Activated naive CD8-positive, alpha-beta T cell (primary cell): ENCODE data around the gene RNF168.
"Not testable (repeated sequence)": the region's sequence is repeated elsewhere in the genome, so short reads cannot be mapped to it uniquely, and the experiment has no call there.

ENCODE experiments used
- H3K27ac Mint-ChIP-seq: one replicate; pipeline ENCODE4 v1.8.0; 2021; ENCODE audit warnings: mixed read lengths
- H3K27me3 Mint-ChIP-seq: one replicate; pipeline ENCODE4 v1.8.0; 2021; ENCODE audit warnings: mixed read lengths
- H3K36me3 Mint-ChIP-seq: one replicate; pipeline ENCODE4 v1.8.0; 2021; ENCODE audit warnings: mixed read lengths
- H3K4me1 Mint-ChIP-seq: one replicate; pipeline ENCODE4 v1.8.0; 2021; ENCODE audit warnings: low read depth, mixed read lengths
- H3K4me3 Mint-ChIP-seq: one replicate; pipeline ENCODE4 v1.8.0; 2021; ENCODE audit warnings: mild to moderate bottlenecking, mixed read lengths
- H3K9me3 Mint-ChIP-seq: one replicate; pipeline ENCODE4 v1.8.0; 2021; ENCODE audit warnings: low read depth, mixed read lengths

RNF168 gene

GRCh38 chr3:196502775-196503195 is 783 bp downstream of the RNF168 start:
- Mint-ChIP-seq H3K4me3 (peak overlapping the region; percentile 100), H3K27me3 (no peaks in the 10 kb centered on the region), H3K36me3 (peaks cover 11% of the 10 kb centered on the region), H3K9me3 (peaks cover 7% of the 10 kb centered on the region), H3K27ac (peak overlapping the region; percentile 100), H3K4me1 (peaks cover 40% of the 10 kb centered on the region)

DNA sequence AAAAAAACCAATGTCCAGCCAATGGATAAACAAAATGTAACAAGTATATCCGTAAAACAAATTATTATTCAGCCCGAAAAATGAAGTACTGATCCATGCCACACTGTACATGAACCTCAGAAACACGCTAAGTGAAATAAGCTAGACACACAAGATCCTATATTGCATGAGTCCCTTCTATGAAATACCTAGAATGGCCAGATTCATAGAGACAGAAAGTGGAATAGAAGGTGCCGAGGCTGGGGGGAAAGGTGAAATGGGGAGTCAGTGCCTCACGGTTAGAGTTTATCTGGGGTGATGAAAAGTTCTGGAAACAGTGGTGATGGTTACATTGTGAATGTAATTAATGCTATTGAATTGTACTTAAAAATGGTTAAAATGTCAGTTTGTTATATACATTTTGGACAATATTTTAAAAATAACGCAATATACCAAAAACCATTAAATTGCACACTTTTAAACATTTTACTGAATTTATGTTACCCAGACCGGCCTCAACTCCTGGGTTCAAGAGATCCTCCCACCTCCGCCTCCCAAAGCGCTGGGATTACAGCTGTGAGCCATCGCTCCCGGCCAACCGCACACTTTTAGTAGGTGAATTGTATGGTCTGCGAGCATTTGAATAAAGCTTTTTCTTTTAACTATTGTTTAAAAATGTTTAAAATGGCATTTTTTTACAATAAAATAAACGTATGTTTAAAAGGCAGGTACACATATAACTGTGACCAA is 2.1 kb downstream of the RNF168 start:
- no peaks in the 10 kb centered on the region for H3K27me3 Mint-ChIP-seq
- peak overlapping the region; percentile 88 for H3K27ac Mint-ChIP-seq
- H3K4me1 Mint-ChIP-seq, result peaks cover 44% of the 10 kb centered on the region
- H3K36me3 Mint-ChIP-seq, result peaks cover 11% of the 10 kb centered on the region
- H3K4me3 Mint-ChIP-seq, result peak overlapping the region; percentile 100
- peaks cover 4% of the 10 kb centered on the region for H3K9me3 Mint-ChIP-seq

GRCh38 chr3:196499807-196500524 is 3.6 kb downstream of the RNF168 start:
- Mint-ChIP-seq H3K36me3 (peaks cover 17% of the 10 kb centered on the region), H3K4me3 (peak overlapping the region; percentile 100), H3K9me3 (no peaks in the 10 kb centered on the region), H3K4me1 (peaks cover 56% of the 10 kb centered on the region), H3K27ac (peak overlapping the region; percentile 79), H3K27me3 (no peaks in the 10 kb centered on the region)

- no peaks in the 10 kb centered on the region for H3K27me3 Mint-ChIP-seq
- H3K4me1 Mint-ChIP-seq, result peaks cover 61% of the 10 kb centered on the region
- H3K27ac Mint-ChIP-seq, result peak overlapping the region; percentile 46
- H3K36me3 Mint-ChIP-seq, result peaks cover 17% of the 10 kb centered on the region
- H3K4me3 Mint-ChIP-seq, result peak overlapping the region; percentile 100
- no peaks in the 10 kb centered on the region for H3K9me3 Mint-ChIP-seq
These were observed 4.5 kb downstream of the RNF168 start for GRCh38 chr3:196499061-196499460.

GRCh38 chr3:196498297-196498696 is 5.3 kb downstream of the RNF168 start:
- peaks cover 17% of the 10 kb centered on the region for H3K36me3 Mint-ChIP-seq
- peak overlapping the region; percentile 68 for H3K27ac Mint-ChIP-seq
- H3K4me3 Mint-ChIP-seq, result peak overlapping the region; percentile 49
- H3K9me3 Mint-ChIP-seq, result no peaks in the 10 kb centered on the region
- H3K4me1 Mint-ChIP-seq, result peaks cover 58% of the 10 kb centered on the region
- no peaks in the 10 kb centered on the region for H3K27me3 Mint-ChIP-seq

DNA sequence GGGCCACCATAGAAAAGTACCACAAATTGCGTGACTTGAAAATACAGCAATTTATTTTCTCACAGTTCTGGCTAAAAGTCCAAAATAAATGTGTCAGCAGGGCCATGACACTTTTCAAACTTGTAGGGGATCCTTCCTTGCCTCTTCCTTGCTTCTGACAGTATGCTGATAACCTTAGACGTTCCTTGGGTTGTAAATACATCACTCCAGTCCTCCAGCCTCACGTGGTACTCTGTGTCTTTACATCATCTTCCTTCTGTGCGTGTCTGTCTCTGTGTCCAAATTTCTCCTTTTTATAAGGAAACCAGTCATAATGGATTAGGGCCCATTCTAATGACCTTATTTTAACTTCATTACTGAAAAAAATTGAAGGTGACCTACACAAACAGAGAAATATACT is 7.4 kb downstream of the RNF168 start:
- Mint-ChIP-seq H3K9me3 (no peaks in the 10 kb centered on the region), H3K4me3 (no peak overlapping the region)

GRCh38 chr3:196493292-196493691 is 10.3 kb downstream of the RNF168 start:
- H3K27me3 Mint-ChIP-seq, result no peaks in the 10 kb centered on the region
- peaks cover 50% of the 10 kb centered on the region for H3K4me1 Mint-ChIP-seq
- peaks cover 10% of the 10 kb centered on the region for H3K36me3 Mint-ChIP-seq
- no peak overlapping the region for H3K27ac Mint-ChIP-seq
- H3K4me3 Mint-ChIP-seq, result no peak overlapping the region
- no peaks in the 10 kb centered on the region for H3K9me3 Mint-ChIP-seq

More for the DNA sequence above, 7.4 kb downstream of the RNF168 start:
- Mint-ChIP-seq H3K27me3 (no peaks in the 10 kb centered on the region), H3K4me1 (peaks cover 63% of the 10 kb centered on the region), H3K27ac (peak overlapping the region; percentile 37), H3K36me3 (peaks cover 18% of the 10 kb centered on the region)

- no peak overlapping the region for H3K4me3 Mint-ChIP-seq
- no peak overlapping the region for H3K27ac Mint-ChIP-seq
- peaks cover 14% of the 10 kb centered on the region for H3K36me3 Mint-ChIP-seq
- no peaks in the 10 kb centered on the region for H3K9me3 Mint-ChIP-seq
- H3K27me3 Mint-ChIP-seq, result no peaks in the 10 kb centered on the region
- peaks cover 42% of the 10 kb centered on the region for H3K4me1 Mint-ChIP-seq
These were observed 11.5 kb downstream of the RNF168 start for GRCh38 chr3:196492080-196492479.

- H3K27ac Mint-ChIP-seq, result no peak overlapping the region
- H3K4me1 Mint-ChIP-seq, result peaks cover 30% of the 10 kb centered on the region
- H3K4me3 Mint-ChIP-seq, result no peak overlapping the region
- no peaks in the 10 kb centered on the region for H3K9me3 Mint-ChIP-seq
- peaks cover 8% of the 10 kb centered on the region for H3K36me3 Mint-ChIP-seq
- no peaks in the 10 kb centered on the region for H3K27me3 Mint-ChIP-seq
These were observed 13.8 kb downstream of the RNF168 start for GRCh38 chr3:196489747-196490146.

- Mint-ChIP-seq H3K4me1 (peaks cover 15% of the 10 kb centered on the region), H3K36me3 (peaks cover 13% of the 10 kb centered on the region), H3K27ac (no peak overlapping the region), H3K9me3 (no peaks in the 10 kb centered on the region), H3K27me3 (no peaks in the 10 kb centered on the region), H3K4me3 (no peak overlapping the region)
These were observed 17.3 kb downstream of the RNF168 start for GRCh38 chr3:196486263-196486662.

DNA sequence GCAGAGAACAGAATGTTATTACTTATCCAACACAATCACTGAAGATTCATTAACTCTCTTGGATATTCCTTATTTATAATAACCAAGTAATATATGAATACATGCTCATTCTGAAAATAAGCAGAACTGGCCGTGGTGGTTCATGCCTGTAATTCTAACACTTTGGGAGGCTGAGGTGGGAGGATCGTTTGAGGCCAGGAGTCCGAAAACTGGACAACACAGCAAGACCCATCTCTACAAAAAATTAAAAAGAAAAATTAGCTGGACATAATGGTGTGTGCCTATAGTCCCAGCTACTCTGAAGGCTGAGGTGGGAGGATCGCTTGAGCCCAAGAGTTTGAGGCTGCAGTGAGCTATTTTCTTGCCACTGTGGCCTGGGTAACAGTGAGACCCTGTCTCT is 25.9 kb downstream of the RNF168 start:
- no peak overlapping the region for H3K27ac Mint-ChIP-seq
- no peak overlapping the region for H3K4me3 Mint-ChIP-seq
- no peaks in the 10 kb centered on the region for H3K4me1 Mint-ChIP-seq
- H3K27me3 Mint-ChIP-seq, result no peaks in the 10 kb centered on the region
- peaks cover 7% of the 10 kb centered on the region for H3K36me3 Mint-ChIP-seq
- H3K9me3 Mint-ChIP-seq, result no peaks in the 10 kb centered on the region

GRCh38 chr3:196472286-196472685 is 31.3 kb downstream of the RNF168 start:
- no peak overlapping the region for H3K4me3 Mint-ChIP-seq
- H3K27ac Mint-ChIP-seq, result no peak overlapping the region
- peaks cover 9% of the 10 kb centered on the region for H3K36me3 Mint-ChIP-seq
- H3K27me3 Mint-ChIP-seq, result no peaks in the 10 kb centered on the region
- H3K9me3 Mint-ChIP-seq, result no peaks in the 10 kb centered on the region
- peaks cover 3% of the 10 kb centered on the region for H3K4me1 Mint-ChIP-seq

DNA sequence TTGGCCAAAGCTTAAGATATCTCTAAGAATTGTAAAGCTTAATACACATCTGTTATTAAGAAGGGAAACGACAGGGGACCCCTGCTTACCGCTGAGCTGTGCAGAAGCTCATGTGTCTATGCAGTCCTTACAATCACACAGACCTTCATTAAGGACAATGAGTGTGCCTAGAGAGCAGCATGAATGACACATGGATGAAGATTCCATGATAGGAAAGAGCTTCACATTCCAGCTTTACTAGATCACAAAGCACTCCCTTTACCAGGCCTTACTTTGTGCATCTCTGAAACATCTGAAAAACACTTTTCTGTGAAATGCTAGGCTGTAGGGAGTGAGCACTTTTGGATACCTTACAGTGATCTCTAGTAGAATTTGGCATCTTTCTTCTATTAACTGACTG is 32.0 kb downstream of the RNF168 start:
- H3K9me3 Mint-ChIP-seq, result no peaks in the 10 kb centered on the region
- no peaks in the 10 kb centered on the region for H3K27me3 Mint-ChIP-seq
- H3K4me1 Mint-ChIP-seq, result peaks cover 3% of the 10 kb centered on the region
- no peak overlapping the region for H3K4me3 Mint-ChIP-seq
- H3K36me3 Mint-ChIP-seq, result peaks cover 9% of the 10 kb centered on the region
- no peak overlapping the region for H3K27ac Mint-ChIP-seq

- not testable (repeated sequence) for H3K9me3 Mint-ChIP-seq, H3K27me3 Mint-ChIP-seq, H3K4me1 Mint-ChIP-seq, H3K4me3 Mint-ChIP-seq, H3K27ac Mint-ChIP-seq, H3K36me3 Mint-ChIP-seq
These were observed 33.4 kb downstream of the RNF168 start for GRCh38 chr3:196470182-196470581.

DNA sequence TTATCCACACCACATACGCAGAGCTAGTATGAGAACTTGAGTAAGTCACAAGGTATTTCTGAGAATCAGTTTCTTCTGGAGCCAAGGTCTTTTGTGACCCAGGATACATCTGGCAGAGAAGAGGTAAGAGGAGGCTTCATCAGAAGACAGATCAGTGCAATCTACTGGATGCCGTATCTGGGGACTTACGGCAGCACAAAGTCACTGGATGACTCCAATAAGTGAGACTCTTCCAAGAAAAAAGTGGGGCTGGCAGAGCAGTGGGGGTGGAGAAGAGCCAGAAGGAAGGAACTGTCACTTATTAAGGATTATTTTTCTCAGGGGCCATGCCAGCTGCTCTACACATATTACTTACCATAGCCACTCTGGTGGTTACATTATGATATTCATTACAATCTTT is 39.8 kb downstream of the RNF168 start:
- Mint-ChIP-seq H3K27ac (no peak overlapping the region), H3K4me1 (peaks cover 6% of the 10 kb centered on the region), H3K4me3 (no peak overlapping the region), H3K27me3 (no peaks in the 10 kb centered on the region), H3K9me3 (peaks cover 7% of the 10 kb centered on the region), H3K36me3 (peaks cover 8% of the 10 kb centered on the region)

DNA sequence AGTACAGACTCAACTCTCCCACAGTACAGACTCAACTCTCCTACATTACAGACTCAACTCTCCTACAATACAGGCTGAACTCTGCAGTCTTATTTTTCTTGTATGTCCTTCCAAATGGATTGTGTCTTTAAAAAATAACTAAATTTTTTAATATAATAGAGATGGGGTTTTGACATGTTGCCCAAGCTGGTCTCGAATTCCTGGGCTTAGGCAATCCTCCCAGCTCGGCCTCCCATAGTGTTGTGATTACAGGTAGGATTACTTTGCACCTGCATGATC is 40.2 kb downstream of the RNF168 start:
- Mint-ChIP-seq H3K27me3 (no peaks in the 10 kb centered on the region), H3K9me3 (peaks cover 7% of the 10 kb centered on the region)

More for the DNA sequence above, 40.2 kb downstream of the RNF168 start:
- Mint-ChIP-seq H3K27ac (no peak overlapping the region), H3K36me3 (peaks cover 8% of the 10 kb centered on the region), H3K4me3 (no peak overlapping the region), H3K4me1 (peaks cover 6% of the 10 kb centered on the region)
